ENCODE results near the gene ANXA6. TPM values are rescaled to one million over a fixed set of nuclear protein-coding genes. Genes with fewer than 3 reads are reported as not detected.
A peak's percentile ranks its signal among the peaks of the same experiment; 100 is the strongest.
"Not testable (repeated sequence)": the region's sequence is repeated elsewhere in the genome, so short reads cannot be mapped to it uniquely, and the experiment has no call there.

The ANXA6 gene
- total and polyA plus RNA-seq, 7 donors: 22.9 to 333 (median 233) TPM

- H3K4me3 ChIP-seq: no peak overlapping the region
- intact Hi-C loops (cut with DNase I): no loop called here
- H3K9me3 ChIP-seq: no peaks in the 10 kb centered on the region
- DNase-seq: no peak
- TF ChIP-seq POLR2A (IDR thresholded peaks at IDR 0.05) (no peak), CTCF (IDR thresholded peaks at IDR 0.05) (no peak), POLR2AphosphoS5 (IDR thresholded peaks at IDR 0.05) (no peak), EP300 (IDR thresholded peaks at IDR 0.05) (no peak)
- H3K27me3 ChIP-seq: no peaks in the 10 kb centered on the region
- peaks cover 0 to 22% (median 9%) of the 10 kb centered on the region in 4 donors for H3K4me1 ChIP-seq
- no peak overlapping the region for H3K27ac ChIP-seq
- WGBS, 2 donors: 81 to 86% methylated on average over 6 of the region's 6 CpGs
- H3K36me3 ChIP-seq: peaks cover 4 to 64% (median 27%) of the 10 kb centered on the region in 4 donors
Observed at GRCh38 chr5:151200913-151201595, 43.5 kb upstream of the ANXA6 start.

GRCh38 chr5:151199581-151200185, 42.1 kb upstream of the ANXA6 start:
- intact Hi-C loops (cut with DNase I): no loop called here
- Histone ChIP-seq H3K36me3 (peaks cover 4 to 64% (median 27%) of the 10 kb centered on the region in 4 donors), H3K27me3 (no peaks in the 10 kb centered on the region), H3K4me1 (peaks cover 0 to 22% (median 9%) of the 10 kb centered on the region in 4 donors), H3K27ac (no peak overlapping the region), H3K9me3 (no peaks in the 10 kb centered on the region), H3K4me3 (no peak overlapping the region)
- no peak for TF ChIP-seq POLR2A (IDR thresholded peaks at IDR 0.05)
- no peak for TF ChIP-seq CTCF (IDR thresholded peaks at IDR 0.05)
- TF ChIP-seq EP300 (IDR thresholded peaks at IDR 0.05): no peak
- TF ChIP-seq POLR2AphosphoS5 (IDR thresholded peaks at IDR 0.05): no peak
- no peak for DNase-seq
- WGBS, 2 donors: 69 to 92% methylated on average over 7 of the region's 7 CpGs

- peaks cover 0 to 22% (median 9%) of the 10 kb centered on the region in 4 donors for H3K4me1 ChIP-seq
- no peaks in the 10 kb centered on the region for H3K9me3 ChIP-seq
- H3K27me3 ChIP-seq: no peaks in the 10 kb centered on the region
- WGBS, 2 donors: 81 to 91% methylated on average over 5 of the region's 5 CpGs
- peak overlapping the region in 1 of 4 donors; percentile 18 for H3K27ac ChIP-seq
- intact Hi-C loops (cut with DNase I): no loop called here
- no peak overlapping the region for H3K4me3 ChIP-seq
- TF ChIP-seq EP300 (IDR thresholded peaks at IDR 0.05) (no peak), POLR2A (IDR thresholded peaks at IDR 0.05) (no peak), CTCF (IDR thresholded peaks at IDR 0.05) (no peak), POLR2AphosphoS5 (IDR thresholded peaks at IDR 0.05) (no peak)
- H3K36me3 ChIP-seq: peaks cover 4 to 71% (median 27%) of the 10 kb centered on the region in 4 donors
- no peak for DNase-seq
Observed at GRCh38 chr5:151198861-151199260, 41.3 kb upstream of the ANXA6 start.

- peak; percentile 12 for DNase-seq
- Histone ChIP-seq H3K27ac (peak overlapping the region in 3 of 4 donors; percentile 7 to 64 (median 48)), H3K4me1 (peaks cover 0 to 12% (median 0%) of the 10 kb centered on the region in 4 donors), H3K36me3 (peaks cover 4 to 75% (median 26%) of the 10 kb centered on the region in 4 donors)
- H3K4me3 ChIP-seq; H3K9me3 ChIP-seq; intact Hi-C loops (cut with DNase I); H3K27me3 ChIP-seq: not testable (repeated sequence)
- WGBS, 2 donors: 88 to 93% methylated on average over 9 of the region's 9 CpGs
Observed at GRCh38 chr5:151197291-151197600, 39.7 kb upstream of the ANXA6 start.

GRCh38 chr5:151196556-151197290, 39.1 kb upstream of the ANXA6 start:
- TF ChIP-seq POLR2AphosphoS5 (IDR thresholded peaks at IDR 0.05) (no peak), POLR2A (IDR thresholded peaks at IDR 0.05) (no peak), CTCF (IDR thresholded peaks at IDR 0.05) (no peak), EP300 (IDR thresholded peaks at IDR 0.05) (no peak)
- peaks cover 0 to 12% (median 0%) of the 10 kb centered on the region in 4 donors for H3K4me1 ChIP-seq
- H3K9me3 ChIP-seq: no peaks in the 10 kb centered on the region
- 67% methylated on average over 5 of the region's 5 CpGs for WGBS, 2 donors
- no peak overlapping the region for H3K4me3 ChIP-seq
- no peaks in the 10 kb centered on the region for H3K27me3 ChIP-seq
- peaks cover 4 to 71% (median 24%) of the 10 kb centered on the region in 4 donors for H3K36me3 ChIP-seq
- intact Hi-C loops (cut with DNase I): no loop called here
- peak; percentile 17 for DNase-seq
- H3K27ac ChIP-seq: peak overlapping the region in 3 of 4 donors; percentile 7 to 64 (median 48)
